Dedifferentiated amniotic fluid mesenchymal stem cell (primary cell): ENCODE results near the gene SOX8.

ENCODE experiments used
- DNase-seq: peaks from one replicate; pipeline ENCODE4 v3.0.0-alpha.2; 2016; ENCODE audit errors: extremely low spot score

SOX8 gene

GRCh38 chr16:987906-988305 is 6.3 kb downstream of the SOX8 start:
- no peak for DNase-seq

GRCh38 chr16:988471-989353 is 7.1 kb downstream of the SOX8 start:
- no peak for DNase-seq

- DNase-seq, result no peak
Measured at GRCh38 chr16:989354-989814, 7.8 kb downstream of the SOX8 start.

- no peak for DNase-seq
Measured at GRCh38 chr16:990516-991291, 9.1 kb downstream of the SOX8 start.

- no peak for DNase-seq
Measured at GRCh38 chr16:991345-991744, 9.8 kb downstream of the SOX8 start.

GRCh38 chr16:991773-992172 is 10.2 kb downstream of the SOX8 start:
- DNase-seq, result no peak

- DNase-seq, result no peak
Measured at GRCh38 chr16:993731-994130, 12.2 kb downstream of the SOX8 start.

GRCh38 chr16:995087-995486 is 13.5 kb downstream of the SOX8 start:
- DNase-seq, result no peak

- DNase-seq, result no peak
Measured at GRCh38 chr16:995783-996182, 14.2 kb downstream of the SOX8 start.

GRCh38 chr16:996681-997080 is 15.1 kb downstream of the SOX8 start:
- no peak for DNase-seq

- DNase-seq, result no peak
Measured at GRCh38 chr16:997440-998051, 16.0 kb downstream of the SOX8 start.

- no peak for DNase-seq
Measured at GRCh38 chr16:998211-998610, 16.6 kb downstream of the SOX8 start.

GRCh38 chr16:998615-999014 is 17.0 kb downstream of the SOX8 start:
- DNase-seq, result no peak

GRCh38 chr16:999677-1000076 is 18.1 kb downstream of the SOX8 start:
- DNase-seq, result no peak

- no peak for DNase-seq
Measured at GRCh38 chr16:1000608-1001007, 19.0 kb downstream of the SOX8 start.

GRCh38 chr16:1001096-1001495 is 19.5 kb downstream of the SOX8 start:
- no peak for DNase-seq

- peak; percentile 60 for DNase-seq
Measured at GRCh38 chr16:1002399-1003166, 21.0 kb downstream of the SOX8 start.

GRCh38 chr16:1003391-1004347 is 22.1 kb downstream of the SOX8 start:
- no peak for DNase-seq

- no peak for DNase-seq
Measured at GRCh38 chr16:1005286-1005685, 23.7 kb downstream of the SOX8 start.

GRCh38 chr16:1006781-1007180 is 25.2 kb downstream of the SOX8 start:
- no peak for DNase-seq
